OCI-LY1 (cell line): ENCODE results near the gene MACROD2.

ENCODE experiments used
- H2AFZ ChIP-seq: fragments of 200-600 bp; sonication (generic), shearing (Covaris generic); 2 replicates; pipeline ENCODE4 v1.6.0; 2014; ENCODE audit warnings: antibody characterized with exemption, mild to moderate bottlenecking, low read length
- H3F3A ChIP-seq: fragments of 200-600 bp; sonication (generic), shearing (Covaris generic); 2 replicates; pipeline ENCODE4 v1.6.0; 2014; ENCODE audit warnings: mild to moderate bottlenecking, antibody characterized with exemption, low read length, moderate library complexity; ENCODE audit not compliant: insufficient read depth
- H3K27ac ChIP-seq: fragments of 200-600 bp; sonication (generic); 2 replicates; pipeline ENCODE4 v1.5.1; 2014; ENCODE audit warnings: low read length, mixed run types, mild to moderate bottlenecking, low read depth; ENCODE audit not compliant: poor library complexity, severe bottlenecking
- H3K27me3 ChIP-seq: fragments of 200-600 bp; sonication (generic); 2 replicates; pipeline ENCODE4 v1.6.0; 2014; ENCODE audit warnings: antibody characterized with exemption, mild to moderate bottlenecking, low read length, moderate library complexity; ENCODE audit not compliant: insufficient read depth
- H3K36me3 ChIP-seq: fragments of 200-600 bp; sonication (generic); 2 replicates; pipeline ENCODE4 v1.6.1; 2014; ENCODE audit warnings: mild to moderate bottlenecking, antibody characterized with exemption, low read length, moderate library complexity, mixed read lengths; ENCODE audit not compliant: insufficient read depth
- H3K4me1 ChIP-seq: fragments of 200-600 bp; sonication (generic); 2 replicates; pipeline ENCODE4 v1.5.1; 2014; ENCODE audit warnings: mild to moderate bottlenecking, low read length, moderate library complexity; ENCODE audit not compliant: insufficient read depth, severe bottlenecking
- H3K4me2 ChIP-seq: fragments of 200-600 bp; sonication (generic), shearing (Covaris generic); 2 replicates; pipeline ENCODE4 v1.6.1; 2014; ENCODE audit warnings: low read length
- H3K4me3 ChIP-seq: fragments of 200-600 bp; sonication (generic); 2 replicates; pipeline ENCODE4 v1.5.1; 2014; ENCODE audit warnings: low read length, low read depth, mild to moderate bottlenecking, mixed read lengths; ENCODE audit not compliant: poor library complexity, severe bottlenecking
- H3K79me2 ChIP-seq: fragments of 200-600 bp; shearing (Covaris generic); 2 replicates; pipeline ENCODE4 v1.6.1; 2016; ENCODE audit warnings: mixed run types, low read length, mixed read lengths; ENCODE audit not compliant: insufficient read depth
- H3K9ac ChIP-seq: fragments of 200-600 bp; sonication (generic), shearing (Covaris generic); 2 replicates; pipeline ENCODE4 v1.6.1; 2014; ENCODE audit warnings: mild to moderate bottlenecking, low read length, mixed read lengths
- H3K9me2 ChIP-seq: fragments of 200-600 bp; sonication (generic), shearing (Covaris generic); 2 replicates; pipeline ENCODE4 v1.6.1; 2014; ENCODE audit warnings: low read depth, mild to moderate bottlenecking, low read length, mixed read lengths
- H3K9me3 ChIP-seq: fragments of 200-600 bp; shearing (Covaris generic); 2 replicates; pipeline ENCODE4 v1.6.1; 2014; ENCODE audit warnings: low read length, mixed read lengths
- H4K20me1 ChIP-seq: fragments of 200-600 bp; sonication (generic), shearing (Covaris generic); 2 replicates; pipeline ENCODE4 v1.6.0; 2016; ENCODE audit warnings: mild to moderate bottlenecking, low read length; ENCODE audit not compliant: insufficient read depth
- CTCF ChIP-seq: fragments of 200-600 bp; sonication (generic), shearing (Covaris generic); IDR thresholded peaks from 2 replicates; pipeline ENCODE4 v1.5.1; 2017; ENCODE audit warnings: mild to moderate bottlenecking, antibody characterized with exemption, low read length, moderate library complexity, mixed read lengths
- EZH2 ChIP-seq: fragments of 200-600 bp; sonication (generic), shearing (Covaris generic); IDR thresholded peaks from 2 replicates; pipeline ENCODE4 v1.8.0; 2017; ENCODE audit warnings: borderline replicate concordance, mixed run types, mild to moderate bottlenecking, antibody characterized with exemption, low read length, moderate library complexity, mixed read lengths

Gene MACROD2

GRCh38 chr20:14896569-14896968 is 901.3 kb downstream of the MACROD2 start:
- Histone ChIP-seq H3K79me2 (no peaks in the 10 kb centered on the region), H3F3A (no peaks in the 10 kb centered on the region), H3K4me3 (no peak overlapping the region), H3K9ac (no peak overlapping the region), H3K27me3 (no peaks in the 10 kb centered on the region), H3K27ac (no peak overlapping the region), H3K4me2 (no peak overlapping the region), H3K4me1 (no peaks in the 10 kb centered on the region), H4K20me1 (no peaks in the 10 kb centered on the region), H3K9me3 (no peaks in the 10 kb centered on the region), H3K9me2 (no peaks in the 10 kb centered on the region), H3K36me3 (no peaks in the 10 kb centered on the region), H2AFZ (no peak overlapping the region)
- no peak for TF ChIP-seq CTCF
- TF ChIP-seq EZH2: no peak

GRCh38 chr20:14897608-14898007 is 902.3 kb downstream of the MACROD2 start:
- Histone ChIP-seq H3K27me3 (no peaks in the 10 kb centered on the region), H3K4me2 (no peak overlapping the region), H3K27ac (no peak overlapping the region), H2AFZ (no peak overlapping the region), H3K4me1 (no peaks in the 10 kb centered on the region), H3K79me2 (no peaks in the 10 kb centered on the region), H3K9ac (no peak overlapping the region), H3K4me3 (no peak overlapping the region), H3K9me2 (no peaks in the 10 kb centered on the region), H3K36me3 (no peaks in the 10 kb centered on the region), H3K9me3 (no peaks in the 10 kb centered on the region), H4K20me1 (no peaks in the 10 kb centered on the region), H3F3A (no peaks in the 10 kb centered on the region)
- TF ChIP-seq CTCF (no peak), EZH2 (no peak)

- Histone ChIP-seq H3K4me3 (no peak overlapping the region), H4K20me1 (no peaks in the 10 kb centered on the region), H3K4me1 (no peaks in the 10 kb centered on the region), H3F3A (no peaks in the 10 kb centered on the region), H2AFZ (no peak overlapping the region), H3K4me2 (no peak overlapping the region), H3K9ac (no peak overlapping the region), H3K9me3 (no peaks in the 10 kb centered on the region), H3K27me3 (no peaks in the 10 kb centered on the region), H3K9me2 (no peaks in the 10 kb centered on the region), H3K36me3 (no peaks in the 10 kb centered on the region), H3K27ac (no peak overlapping the region), H3K79me2 (no peaks in the 10 kb centered on the region)
- no peak for TF ChIP-seq CTCF
- TF ChIP-seq EZH2: no peak
These were observed 907.2 kb downstream of the MACROD2 start for GRCh38 chr20:14902432-14903089.
